Stimulated activated CD8-positive, alpha-beta memory T cell treated with anti-CD3 and anti-CD28 coated beads, Interleukin-15, amount 100 ng/mL, for 48 hours (primary cell): ENCODE results near the gene TCF15.
"Not testable (repeated sequence)": the region's sequence is repeated elsewhere in the genome, so short reads cannot be mapped to it uniquely, and the experiment has no call there.

ENCODE experiments used
- DNase-seq, 2 donors: peaks; one replicate each; pipeline ENCODE4 v3.0.0-alpha.2; 2020; ENCODE audit warnings: low read depth in 2 of 2

TCF15 gene

GRCh38 chr20:642398-643174, 32.5 kb upstream of the TCF15 start:
- DNase-seq = no peak

GRCh38 chr20:642013-642397, 31.9 kb upstream of the TCF15 start:
- not testable (repeated sequence) for DNase-seq

- no peak for DNase-seq
Observed at GRCh38 chr20:641516-641875, 31.4 kb upstream of the TCF15 start.

- DNase-seq = no peak
Observed at GRCh38 chr20:640674-641515, 30.8 kb upstream of the TCF15 start.

- no peak for DNase-seq
Observed at GRCh38 chr20:638579-638978, 28.5 kb upstream of the TCF15 start.

GRCh38 chr20:637559-637958, 27.4 kb upstream of the TCF15 start:
- no peak for DNase-seq

GRCh38 chr20:635893-636338, 25.8 kb upstream of the TCF15 start:
- DNase-seq = no peak

GRCh38 chr20:635028-635892, 25.2 kb upstream of the TCF15 start:
- no peak for DNase-seq

GRCh38 chr20:634148-634925, 24.2 kb upstream of the TCF15 start:
- no peak for DNase-seq

GRCh38 chr20:631101-631500, 21.0 kb upstream of the TCF15 start:
- no peak for DNase-seq

- no peak for DNase-seq
Observed at GRCh38 chr20:626579-626978, 16.5 kb upstream of the TCF15 start.

GRCh38 chr20:625360-625932, 15.3 kb upstream of the TCF15 start:
- no peak for DNase-seq

- no peak for DNase-seq
Observed at GRCh38 chr20:623704-624103, 13.6 kb upstream of the TCF15 start.

GRCh38 chr20:623021-623420, 12.9 kb upstream of the TCF15 start:
- no peak for DNase-seq

GRCh38 chr20:622161-622560, 12.1 kb upstream of the TCF15 start:
- no peak for DNase-seq

GRCh38 chr20:621125-621756, 11.1 kb upstream of the TCF15 start:
- no peak for DNase-seq

- no peak for DNase-seq
Observed at GRCh38 chr20:620246-620645, 10.1 kb upstream of the TCF15 start.

- DNase-seq = no peak
Observed at GRCh38 chr20:618980-619379, 8.9 kb upstream of the TCF15 start.

GRCh38 chr20:617934-618690, 8.0 kb upstream of the TCF15 start:
- no peak for DNase-seq

GRCh38 chr20:615514-615913, 5.4 kb upstream of the TCF15 start:
- DNase-seq = no peak
